SK-N-MC (cell line): ENCODE data around the gene MTSS2.

Experiments
- EZH2 ChIP-seq: fragments of 200-600 bp; sonication (generic); IDR thresholded peaks from one replicate; pipeline ENCODE4 v1.6.1; 2017; ENCODE audit warnings: antibody characterized with exemption
- FOXP2 ChIP-seq: optimal IDR thresholded peaks from 2 replicates; pipeline ENCODE3; 2011; ENCODE audit warnings: mild to moderate bottlenecking, moderate library complexity; ENCODE audit not compliant: insufficient read depth; ENCODE audit errors: extremely low read length, control extremely low read depth
- POLR2AphosphoS5 ChIP-seq: IDR thresholded peaks from 2 replicates; pipeline ENCODE4 v1.6.1; 2012; ENCODE audit warnings: mild to moderate bottlenecking, low read depth, low read length, borderline replicate concordance

- TF ChIP-seq EZH2, result no peak
- no peak for TF ChIP-seq POLR2AphosphoS5
- TF ChIP-seq FOXP2, result no peak
Measured at GRCh38 chr16:70700101-70701020, 14.5 kb upstream of the MTSS2 start.
